ENCODE results near the gene FOXD1. TPM values are rescaled to one million over a fixed set of nuclear protein-coding genes. Genes with fewer than 3 reads are reported as not detected.

Gene FOXD1
- total and polyA plus RNA-seq, 2 of the 8 experiments (the other 6 are each of a cell fraction or from before 2014, with no cell fraction given), result 0.11 to 1.1 TPM

DNA sequence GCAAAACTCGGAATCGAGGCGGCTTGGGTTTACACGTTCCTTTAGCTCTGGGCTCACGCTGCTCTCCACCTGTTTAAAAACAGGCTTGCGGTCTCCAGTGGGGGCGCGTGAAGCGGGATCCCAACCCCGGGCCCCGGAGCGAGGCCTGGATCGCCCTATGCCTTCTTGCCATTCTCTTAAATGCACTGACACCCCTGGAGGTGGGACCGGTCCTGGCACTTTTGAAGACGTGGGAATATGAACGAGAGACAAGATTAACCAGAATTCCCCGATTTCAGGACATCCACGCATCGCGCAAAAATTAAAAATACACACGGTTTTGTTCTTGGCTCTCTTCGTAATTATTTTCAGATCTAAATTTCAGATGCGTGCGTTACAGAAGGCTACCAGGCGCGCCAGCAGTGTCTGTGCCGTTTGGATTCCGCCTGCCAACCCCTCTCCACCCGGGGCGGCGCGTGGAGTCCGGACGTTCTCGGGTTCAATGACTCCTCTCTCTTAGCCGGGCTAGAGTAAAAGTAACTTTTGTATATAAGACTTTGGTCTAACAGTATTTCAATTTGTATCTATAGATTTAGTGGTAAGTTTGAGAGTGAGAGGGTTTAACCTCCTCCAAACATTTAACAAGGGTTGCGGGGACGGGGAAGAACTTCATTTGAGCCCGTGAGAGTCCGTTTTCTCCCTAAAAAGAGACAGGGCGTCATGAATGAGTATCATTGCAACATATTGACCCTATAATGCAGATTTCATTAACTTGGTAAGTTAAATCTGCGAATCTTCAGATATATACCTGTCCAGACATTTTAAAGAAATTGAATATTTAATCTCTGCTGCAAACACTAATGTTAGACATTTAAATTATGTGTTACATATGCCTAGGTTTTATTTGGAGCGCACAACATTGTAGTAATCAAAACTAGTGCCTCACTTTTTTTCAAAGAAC, 3.8 kb downstream of the FOXD1 start (continued):
- TF ChIP-seq EGR1 (IDR thresholded peaks at IDR 0.05; ENCODE audit: borderline replicate concordance, low read depth, low read length), result no peak
- TF ChIP-seq ZNF274 (IDR thresholded peaks at IDR 0.05; ENCODE audit: borderline replicate concordance, extremely low read depth, low read length), result no peak
- TF ChIP-seq CREB1 (IDR thresholded peaks at IDR 0.05), result no peak
- TF ChIP-seq CEBPB (IDR thresholded peaks at IDR 0.05; ENCODE audit: low read depth, low read length), result no peak
- TF ChIP-seq CHD2 (IDR thresholded peaks at IDR 0.05; ENCODE audit: low read length), result no peak
- TF ChIP-seq HDAC2 (IDR thresholded peaks at IDR 0.05; ENCODE audit: borderline replicate concordance in 1 of 2, low read depth in 2 of 2, low read length in 2 of 2), result no peak
- no peak for TF ChIP-seq MAFK (IDR thresholded peaks at IDR 0.05; ENCODE audit: low read depth, low read length)
- peak; percentile 98 for TF ChIP-seq RNF2 (IDR thresholded peaks at IDR 0.05; ENCODE audit: borderline replicate concordance, low read depth, low read length, missing control alignments, poor library complexity, severe bottlenecking)

Data from H1 (cell line).